Ureter (tissue), 1 donor: ENCODE measurements around the gene GAPDHS. TPM values are rescaled to one million over a fixed set of nuclear protein-coding genes. Genes with fewer than 3 reads are reported as not detected.

Experiments
- DNase-seq: peaks from one replicate; pipeline ENCODE4 v3.0.0-alpha.2; 2020; ENCODE audit warnings: low spot score
- total RNA-seq: library from RNA; stranded (reverse); gene quantifications from one replicate; pipeline ENCODE4 v1.2.4, GENCODE V29; 2023
- donor health status: DM: yes; HTN: yes; CAD: no.

The GAPDHS gene
- total RNA-seq, 1 donor from 2014 or later = not detected

DNA sequence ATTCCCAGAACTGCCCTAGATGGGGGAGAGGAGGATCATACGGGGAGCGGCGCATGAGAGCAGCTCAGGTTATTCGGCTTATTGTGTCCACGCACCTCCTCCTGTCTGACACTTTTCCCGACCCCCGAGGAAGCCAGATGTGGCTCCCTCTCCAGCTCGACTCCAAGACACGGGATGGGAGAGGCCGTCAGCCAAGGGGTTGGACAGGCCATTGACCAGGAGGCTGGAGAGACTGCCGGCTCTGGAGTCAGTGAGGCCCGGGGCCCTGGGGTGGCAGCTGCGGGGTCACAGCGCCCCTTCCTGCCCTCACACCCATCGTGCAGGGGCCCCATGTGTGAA is 22.7 kb upstream of the GAPDHS start:
- DNase-seq = no peak

DNA sequence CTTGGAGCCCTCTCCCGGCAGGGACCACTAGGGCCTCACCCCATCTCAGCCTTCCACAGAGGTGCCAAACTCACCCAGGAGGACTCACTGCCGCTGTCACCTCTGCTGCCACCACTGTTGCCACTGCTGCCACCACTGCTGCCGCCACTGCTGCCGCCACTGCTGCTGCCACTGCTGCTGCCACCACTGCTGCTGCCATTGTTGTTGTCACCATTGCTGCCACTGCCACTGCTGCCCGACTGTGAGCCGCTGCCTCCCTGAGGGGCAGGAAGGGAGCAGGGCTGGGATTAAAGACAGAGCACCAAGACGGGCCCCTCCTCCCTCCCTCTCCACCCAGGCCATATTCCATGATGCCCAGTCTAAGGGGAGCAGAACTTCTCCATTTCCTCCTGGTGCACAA is 21.9 kb upstream of the GAPDHS start:
- no peak for DNase-seq

GRCh38 chr19:35512831-35513627 is 20.2 kb upstream of the GAPDHS start:
- no peak for DNase-seq

- DNase-seq = no peak
These were observed 19.5 kb upstream of the GAPDHS start, which contains the start of gene DMKN for GRCh38 chr19:35513628-35514281. Gene DMKN, minus strand, starts transcription at chr19:35513649. Its CDS starts 174 bp downstream, at chr19:35513475.

GRCh38 chr19:35514282-35514809 is 18.9 kb upstream of the GAPDHS start:
- DNase-seq = no peak

GRCh38 chr19:35516310-35516709 is 16.9 kb upstream of the GAPDHS start:
- DNase-seq = no peak

DNA sequence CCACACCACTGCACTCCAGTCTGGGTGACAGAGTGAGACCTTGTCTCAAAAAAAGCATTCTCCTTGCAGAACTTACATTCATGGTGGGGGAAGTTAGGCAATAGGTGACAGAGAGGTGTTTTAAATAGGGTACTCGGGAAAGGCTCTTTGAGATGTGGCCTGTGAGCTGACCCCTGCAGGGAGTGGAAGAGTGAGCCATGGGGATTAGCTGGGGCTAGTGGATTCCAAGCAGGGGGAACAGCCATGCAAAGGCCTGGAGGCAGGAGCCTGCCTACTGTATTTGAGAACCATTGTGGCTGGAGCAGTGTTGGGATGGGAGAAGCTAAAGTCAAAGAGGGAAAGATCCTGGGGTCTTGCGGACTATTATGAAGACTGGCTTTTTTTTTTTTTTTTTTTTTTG is 15.9 kb upstream of the GAPDHS start:
- DNase-seq = no peak

GRCh38 chr19:35518313-35518712 is 14.9 kb upstream of the GAPDHS start:
- DNase-seq = no peak

- DNase-seq = no peak
These were observed 14.0 kb upstream of the GAPDHS start for GRCh38 chr19:35519291-35519690.

- DNase-seq = no peak
These were observed 12.0 kb upstream of the GAPDHS start for GRCh38 chr19:35521124-35521743.

DNA sequence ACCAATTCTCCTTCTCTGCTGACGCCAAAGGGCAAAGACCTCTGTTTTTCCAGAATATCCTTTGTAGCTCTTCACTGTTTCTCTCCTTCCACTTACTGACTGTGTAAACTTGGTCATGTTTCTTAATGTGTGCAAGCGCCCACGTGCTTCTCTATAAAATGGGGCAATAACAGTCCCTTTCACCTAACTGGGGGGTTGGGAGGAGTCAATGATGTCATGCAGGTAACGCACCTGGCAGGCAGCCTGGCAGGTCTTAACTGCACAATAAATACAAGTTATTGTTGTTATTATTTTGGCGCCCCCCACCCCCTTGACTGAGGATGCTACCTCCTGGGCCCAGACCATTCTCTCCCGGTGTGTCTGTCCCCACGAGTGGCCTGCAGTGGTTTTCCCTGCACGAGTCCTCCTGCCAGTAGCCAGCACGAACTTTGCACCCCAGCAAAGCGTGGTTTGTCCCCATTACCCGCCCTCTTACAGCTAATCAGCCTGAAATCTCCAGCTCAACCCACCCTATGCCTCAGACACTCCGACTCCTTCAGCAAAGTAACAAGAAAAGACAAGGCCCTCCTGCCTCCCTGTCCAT is 10.4 kb upstream of the GAPDHS start:
- no peak for DNase-seq

DNA sequence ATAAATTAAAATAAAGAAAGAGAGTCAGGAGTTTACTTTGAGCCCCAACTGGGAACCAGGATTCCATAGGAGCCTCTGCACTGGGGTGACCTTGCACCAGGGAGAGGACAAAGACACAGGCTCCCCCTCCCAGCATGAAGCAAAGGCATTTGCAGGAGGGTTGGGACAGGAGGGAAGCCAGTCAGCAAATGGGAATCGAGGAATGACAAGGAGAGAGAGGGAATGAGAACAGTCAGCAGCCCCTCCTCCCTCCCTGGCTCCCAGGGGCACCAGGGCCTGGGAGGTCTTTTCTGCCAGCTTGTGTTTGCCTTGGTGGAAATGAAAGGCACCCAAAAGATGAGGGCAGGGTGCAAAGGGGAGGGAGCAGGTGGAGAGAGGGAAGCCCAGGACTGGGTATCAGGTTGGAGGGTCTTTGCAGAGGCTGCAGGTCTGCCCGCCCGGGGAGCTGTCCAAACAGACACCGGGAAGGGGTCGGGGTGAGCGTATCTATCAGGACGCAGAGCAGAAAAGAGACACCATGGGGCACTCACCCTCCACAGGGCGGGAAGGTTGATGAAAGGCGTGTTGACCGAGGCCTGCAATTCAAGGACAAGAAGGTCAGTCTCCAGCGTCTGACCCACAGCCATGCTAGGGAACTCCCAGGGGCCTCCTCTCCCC is 8.9 kb upstream of the GAPDHS start:
- DNase-seq = no peak

DNA sequence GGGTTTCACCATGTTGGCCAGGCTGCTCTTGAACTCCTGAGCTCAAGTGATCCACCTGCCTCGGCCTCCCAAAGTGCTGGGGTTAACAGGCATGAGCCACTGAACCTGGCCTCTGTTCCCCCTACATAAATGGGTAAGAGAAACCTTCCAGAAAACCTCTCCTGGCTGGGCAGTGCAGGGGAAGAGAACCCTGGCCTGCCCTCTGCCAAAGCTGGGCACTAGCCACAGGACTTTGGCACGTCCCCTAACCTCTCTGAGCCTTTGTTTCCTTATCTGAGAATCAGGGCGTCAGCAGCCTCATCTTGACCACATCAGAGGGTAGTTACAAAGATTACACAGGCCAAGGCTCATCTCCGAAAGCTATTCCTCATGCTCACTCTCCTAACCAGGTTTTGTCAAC is 7.4 kb upstream of the GAPDHS start:
- no peak for DNase-seq

GRCh38 chr19:35528218-35529038 is 4.8 kb upstream of the GAPDHS start, which contains the start of gene SBSN:
Gene SBSN, minus strand, starts transcription at chr19:35528311. Its CDS starts 30 bp downstream, at chr19:35528281.
- no peak for DNase-seq

- DNase-seq = no peak
These were observed 3.7 kb upstream of the GAPDHS start for GRCh38 chr19:35529241-35530218.

GRCh38 chr19:35531291-35531690 is 2.0 kb upstream of the GAPDHS start:
- no peak for DNase-seq

- DNase-seq = peak; percentile 62
These were observed 651 bp downstream of the GAPDHS start for GRCh38 chr19:35533822-35534392.

- no peak for DNase-seq
These were observed 1.7 kb downstream of the GAPDHS start for GRCh38 chr19:35534803-35535480.

DNA sequence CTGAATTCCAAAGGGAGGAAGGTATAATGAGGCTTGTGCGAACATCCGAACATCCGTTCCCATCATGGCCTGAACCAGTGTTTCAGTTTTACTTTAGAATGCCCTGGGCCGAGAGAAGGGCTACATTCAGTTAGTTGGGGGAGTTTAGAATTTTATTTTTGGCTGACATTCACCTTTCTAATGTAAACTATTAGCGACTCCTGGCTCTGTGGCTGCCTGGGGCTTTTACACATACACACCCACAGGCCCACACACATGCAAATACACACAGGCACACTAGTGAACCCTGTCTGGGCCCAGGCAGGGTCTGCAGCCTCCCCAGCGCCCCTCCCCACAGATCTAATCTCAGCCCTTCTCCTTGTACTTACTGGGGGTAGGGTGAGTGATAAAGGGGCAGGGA is 6.1 kb downstream of the GAPDHS start:
- DNase-seq = no peak
